Spinal cord (tissue), 10 donors: ENCODE results near the gene ATP9A. TPM values are rescaled to one million over a fixed set of nuclear protein-coding genes. Genes with fewer than 3 reads are reported as not detected.
"Not testable (repeated sequence)": the region's sequence is repeated elsewhere in the genome, so short reads cannot be mapped to it uniquely, and the experiment has no call there.

Source experiments
- DNase-seq, 6 donors: peaks; one replicate each; pipeline versions ENCODE4 v3.0.0 to v3.0.0-alpha.2; 2013 to 2015; ENCODE audit warnings: low spot score in 6 of 6, low read depth in 4 of 6
- H3K27ac ChIP-seq: one replicate; pipeline ENCODE4 v1.5.1; 2013; ENCODE audit warnings: low read depth, low read length, control low read depth
- H3K27me3 ChIP-seq: one replicate; pipeline ENCODE4 v1.6.1; 2013; ENCODE audit warnings: low read length; ENCODE audit not compliant: control insufficient read depth, insufficient read depth
- H3K36me3 ChIP-seq: one replicate; pipeline ENCODE4 v1.6.1; 2013; ENCODE audit warnings: low read length; ENCODE audit not compliant: control insufficient read depth, insufficient read depth
- H3K4me1 ChIP-seq: one replicate; pipeline ENCODE4 v1.6.1; 2013; ENCODE audit warnings: low read length; ENCODE audit not compliant: control insufficient read depth, insufficient read depth
- H3K4me3 ChIP-seq: one replicate; pipeline ENCODE4 v1.5.1; 2013; ENCODE audit warnings: low read depth, low read length, control low read depth
- H3K9me3 ChIP-seq: one replicate; pipeline ENCODE4 v1.6.1; 2013; ENCODE audit warnings: low read length; ENCODE audit not compliant: control insufficient read depth, insufficient read depth
- WGBS: methylation state at CpG from one replicate; pipeline ENCODE4 v1.1.5; 2013; ENCODE audit warnings: missing lambda C conversion rate; ENCODE audit not compliant: insufficient coverage; 5-methylcytosine and 5-hydroxymethylcytosine counted together
- polyA plus RNA-seq, 2 donors: library from polyadenylated mRNA; unstranded; fragments of 120-200 nt; gene quantifications; one replicate each; pipeline ENCODE4 v1.2.1, GENCODE V29; 2013; ENCODE audit not compliant: insufficient read length in 2 of 2
- total RNA-seq, 2 donors: library from RNA; depleted of rRNA in 1 of 2; stranded (reverse); fragments of 120-200 nt in 1 of 2; fragments of >200 nt in 1 of 2; gene quantifications; one replicate each; pipeline versions ENCODE4 v1.2.3 to v1.2.4, GENCODE V29; 2013 to 2014
- donor health status: healthy.

Gene ATP9A
- total and polyA plus RNA-seq, 4 donors: 77.3 to 187 (median 169) TPM

DNA sequence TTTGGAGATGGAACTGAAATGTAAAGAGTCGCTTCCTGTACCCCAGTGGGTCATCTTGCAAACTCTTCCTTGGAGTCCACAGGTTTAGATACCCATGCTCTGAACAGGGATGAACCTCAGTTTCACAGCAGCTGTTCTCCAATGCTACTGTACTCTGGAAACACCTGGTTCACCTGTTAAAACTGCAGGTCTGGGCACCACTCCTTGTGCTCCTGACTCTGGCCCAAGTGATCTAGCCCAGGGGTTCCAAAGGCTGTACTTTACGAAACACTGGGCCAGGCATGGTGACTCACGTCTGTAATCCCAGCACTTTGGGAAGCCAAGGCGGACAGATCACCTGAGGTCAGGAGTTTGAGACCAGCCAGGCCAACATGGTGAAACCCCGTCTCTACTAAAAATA, 102.1 kb downstream of the ATP9A start:
- Histone ChIP-seq H3K27me3 (no peaks in the 10 kb centered on the region), H3K4me1 (no peaks in the 10 kb centered on the region), H3K9me3 (no peaks in the 10 kb centered on the region), H3K4me3 (no peak overlapping the region), H3K36me3 (peaks cover 29% of the 10 kb centered on the region), H3K27ac (no peak overlapping the region)
- DNase-seq: no peak
- WGBS: 98% methylated on average over 4 of the region's 5 CpGs

- WGBS: 100% methylated on average over 2 of the region's 8 CpGs
- Histone ChIP-seq H3K36me3 (peaks cover 28% of the 10 kb centered on the region), H3K4me1 (no peaks in the 10 kb centered on the region), H3K27me3 (no peaks in the 10 kb centered on the region), H3K27ac (no peak overlapping the region), H3K9me3 (no peaks in the 10 kb centered on the region), H3K4me3 (no peak overlapping the region)
- no peak for DNase-seq
These were observed 102.6 kb downstream of the ATP9A start for GRCh38 chr20:51665543-51666118.

GRCh38 chr20:51661609-51662178, 106.5 kb downstream of the ATP9A start:
- WGBS: no CpG with 5 or more reads among the region's 3 CpGs
- Histone ChIP-seq H3K9me3 (no peaks in the 10 kb centered on the region), H3K36me3 (peaks cover 22% of the 10 kb centered on the region), H3K27me3 (no peaks in the 10 kb centered on the region), H3K4me1 (no peaks in the 10 kb centered on the region), H3K4me3 (no peak overlapping the region), H3K27ac (no peak overlapping the region)
- DNase-seq: no peak

GRCh38 chr20:51660672-51661608, 107.2 kb downstream of the ATP9A start:
- WGBS: 71% methylated on average over 4 of the region's 7 CpGs
- no peak for DNase-seq

GRCh38 chr20:51659491-51660050, 108.6 kb downstream of the ATP9A start:
- H3K27me3 ChIP-seq: no peaks in the 10 kb centered on the region
- no peak for DNase-seq
- no peak overlapping the region for H3K27ac ChIP-seq
- WGBS: no CpG with 5 or more reads among the region's 8 CpGs
- H3K9me3 ChIP-seq: no peaks in the 10 kb centered on the region
- no peaks in the 10 kb centered on the region for H3K4me1 ChIP-seq
- H3K4me3 ChIP-seq: no peak overlapping the region
- peaks cover 24% of the 10 kb centered on the region for H3K36me3 ChIP-seq

More at GRCh38 chr20:51660672-51661608, 107.2 kb downstream of the ATP9A start:
- H3K27ac ChIP-seq: no peak overlapping the region
- H3K27me3 ChIP-seq: no peaks in the 10 kb centered on the region
- peaks cover 24% of the 10 kb centered on the region for H3K36me3 ChIP-seq
- no peaks in the 10 kb centered on the region for H3K9me3 ChIP-seq
- no peak overlapping the region for H3K4me3 ChIP-seq
- no peaks in the 10 kb centered on the region for H3K4me1 ChIP-seq

DNA sequence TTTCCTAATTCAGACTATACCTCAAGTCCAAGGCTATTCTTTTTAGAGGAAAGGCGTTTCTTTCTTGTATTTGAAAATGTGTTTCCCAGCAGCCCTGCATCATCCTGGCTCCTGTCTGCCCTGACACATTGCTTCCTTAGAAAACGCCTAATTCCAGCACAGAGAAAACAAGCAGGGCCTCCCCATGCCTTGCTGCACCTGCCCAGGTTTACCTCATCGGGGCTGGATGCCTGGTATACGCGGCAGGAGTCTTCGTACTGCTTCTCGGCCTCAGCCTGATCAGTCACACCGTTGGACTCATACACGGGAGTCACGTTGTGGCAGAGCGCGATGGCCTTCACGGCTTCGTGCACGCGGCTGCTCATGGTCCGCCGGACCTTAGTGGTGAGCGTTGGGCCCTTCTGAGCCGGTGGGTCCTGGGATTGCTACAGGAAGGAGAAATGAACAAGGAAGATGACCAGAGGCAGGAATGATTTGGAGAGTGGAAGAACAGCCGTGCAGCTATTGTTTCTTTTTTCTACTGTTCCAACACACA, 111.4 kb downstream of the ATP9A start:
- Histone ChIP-seq H3K27ac (no peak overlapping the region), H3K4me3 (no peak overlapping the region), H3K36me3 (peaks cover 24% of the 10 kb centered on the region), H3K4me1 (no peaks in the 10 kb centered on the region), H3K9me3 (no peaks in the 10 kb centered on the region), H3K27me3 (no peaks in the 10 kb centered on the region)
- WGBS: 92% methylated on average over 19 of the region's 21 CpGs
- DNase-seq: no peak

GRCh38 chr20:51656089-51656488, 112.1 kb downstream of the ATP9A start:
- H3K36me3 ChIP-seq: peaks cover 24% of the 10 kb centered on the region
- H3K4me1 ChIP-seq, H3K9me3 ChIP-seq, H3K27ac ChIP-seq, DNase-seq, H3K4me3 ChIP-seq, H3K27me3 ChIP-seq: not testable (repeated sequence)
- no CpG with 5 or more reads among the region's 5 CpGs for WGBS

GRCh38 chr20:51654495-51654894, 113.7 kb downstream of the ATP9A start:
- H3K36me3 ChIP-seq: peaks cover 25% of the 10 kb centered on the region
- H3K27ac ChIP-seq: no peak overlapping the region
- H3K27me3 ChIP-seq: no peaks in the 10 kb centered on the region
- no peak for DNase-seq
- H3K4me3 ChIP-seq: no peak overlapping the region
- no peaks in the 10 kb centered on the region for H3K4me1 ChIP-seq
- 96% methylated on average over 4 of the region's 5 CpGs for WGBS
- H3K9me3 ChIP-seq: no peaks in the 10 kb centered on the region

- Histone ChIP-seq H3K4me1 (no peaks in the 10 kb centered on the region), H3K27me3 (no peaks in the 10 kb centered on the region), H3K36me3 (peaks cover 30% of the 10 kb centered on the region), H3K4me3 (no peak overlapping the region), H3K9me3 (no peaks in the 10 kb centered on the region), H3K27ac (no peak overlapping the region)
- WGBS: 83% methylated on average over 1 of the region's 4 CpGs
- no peak for DNase-seq
These were observed 114.1 kb downstream of the ATP9A start for GRCh38 chr20:51654060-51654459.
